ENCODE results near the gene PCID2.

DNA sequence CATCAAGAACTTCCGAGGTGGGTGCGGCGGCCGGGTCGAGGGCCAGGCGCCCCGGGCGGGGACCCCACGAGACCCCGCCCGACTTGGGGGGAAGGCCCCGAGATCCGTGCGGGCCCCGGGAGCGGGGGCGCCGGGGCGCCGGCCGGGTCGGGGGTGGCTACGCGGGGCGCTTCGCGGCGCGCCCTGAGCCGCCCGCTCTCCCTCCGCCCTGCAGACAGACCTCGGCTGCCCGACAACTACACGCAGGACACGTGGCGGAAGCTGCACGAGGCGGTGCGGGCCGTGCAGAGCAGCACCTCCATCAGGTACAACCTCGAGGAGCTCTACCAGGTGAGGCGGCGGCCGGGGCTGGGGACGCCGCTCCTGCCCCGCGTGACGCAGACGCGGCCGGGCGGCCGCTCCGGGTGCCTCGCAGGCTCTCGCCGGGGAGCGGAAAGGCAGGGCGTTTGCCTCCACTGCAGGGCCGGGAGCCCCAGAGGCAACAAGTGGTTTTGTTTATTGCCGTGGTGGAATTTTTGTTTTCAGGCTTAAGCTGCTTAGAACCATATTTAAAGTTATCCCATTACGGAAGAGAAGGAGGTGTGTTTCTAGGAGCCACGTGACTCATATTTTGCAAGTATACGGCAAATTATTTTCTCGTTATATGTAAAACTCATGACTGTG, 1.4 kb upstream of the PCID2 start:
- TF ChIP-seq, protein P1, sequence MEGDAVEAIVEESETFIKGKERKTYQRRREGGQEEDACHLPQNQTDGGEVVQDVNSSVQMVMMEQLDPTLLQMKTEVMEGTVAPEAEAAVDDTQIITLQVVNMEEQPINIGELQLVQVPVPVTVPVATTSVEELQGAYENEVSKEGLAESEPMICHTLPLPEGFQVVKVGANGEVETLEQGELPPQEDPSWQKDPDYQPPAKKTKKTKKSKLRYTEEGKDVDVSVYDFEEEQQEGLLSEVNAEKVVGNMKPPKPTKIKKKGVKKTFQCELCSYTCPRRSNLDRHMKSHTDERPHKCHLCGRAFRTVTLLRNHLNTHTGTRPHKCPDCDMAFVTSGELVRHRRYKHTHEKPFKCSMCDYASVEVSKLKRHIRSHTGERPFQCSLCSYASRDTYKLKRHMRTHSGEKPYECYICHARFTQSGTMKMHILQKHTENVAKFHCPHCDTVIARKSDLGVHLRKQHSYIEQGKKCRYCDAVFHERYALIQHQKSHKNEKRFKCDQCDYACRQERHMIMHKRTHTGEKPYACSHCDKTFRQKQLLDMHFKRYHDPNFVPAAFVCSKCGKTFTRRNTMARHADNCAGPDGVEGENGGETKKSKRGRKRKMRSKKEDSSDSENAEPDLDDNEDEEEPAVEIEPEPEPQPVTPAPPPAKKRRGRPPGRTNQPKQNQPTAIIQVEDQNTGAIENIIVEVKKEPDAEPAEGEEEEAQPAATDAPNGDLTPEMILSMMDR (IDR thresholded peaks at IDR 0.05; ENCODE audit: low read depth, low read length) = no peak
- TF ChIP-seq EZH2phosphoT487 (IDR thresholded peaks at IDR 0.05; ENCODE audit: low read depth) = no peak
